Suppressor macrophage (primary cell): ENCODE measurements around the gene ALAS2.
"Not testable (repeated sequence)": the region's sequence is repeated elsewhere in the genome, so short reads cannot be mapped to it uniquely, and the experiment has no call there.

Experiments
- DNase-seq, 4 experiments: peaks; one replicate each; pipeline ENCODE4 v3.0.0-alpha.2; 2020 to 2022
- total RNA-seq, 17 experiments: gene quantifications; one replicate each; lab custom pipeline; 2026; ENCODE audit warnings: mixed read lengths in 6 of 17, inconsistent platforms in 3 of 17; lab: John Stamatoyannopoulos, UW

Gene ALAS2, protein sequence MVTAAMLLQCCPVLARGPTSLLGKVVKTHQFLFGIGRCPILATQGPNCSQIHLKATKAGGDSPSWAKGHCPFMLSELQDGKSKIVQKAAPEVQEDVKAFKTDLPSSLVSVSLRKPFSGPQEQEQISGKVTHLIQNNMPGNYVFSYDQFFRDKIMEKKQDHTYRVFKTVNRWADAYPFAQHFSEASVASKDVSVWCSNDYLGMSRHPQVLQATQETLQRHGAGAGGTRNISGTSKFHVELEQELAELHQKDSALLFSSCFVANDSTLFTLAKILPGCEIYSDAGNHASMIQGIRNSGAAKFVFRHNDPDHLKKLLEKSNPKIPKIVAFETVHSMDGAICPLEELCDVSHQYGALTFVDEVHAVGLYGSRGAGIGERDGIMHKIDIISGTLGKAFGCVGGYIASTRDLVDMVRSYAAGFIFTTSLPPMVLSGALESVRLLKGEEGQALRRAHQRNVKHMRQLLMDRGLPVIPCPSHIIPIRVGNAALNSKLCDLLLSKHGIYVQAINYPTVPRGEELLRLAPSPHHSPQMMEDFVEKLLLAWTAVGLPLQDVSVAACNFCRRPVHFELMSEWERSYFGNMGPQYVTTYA
- 0 to 7.5 (median 0) reads per million in 17 experiments for total RNA-seq

DNA sequence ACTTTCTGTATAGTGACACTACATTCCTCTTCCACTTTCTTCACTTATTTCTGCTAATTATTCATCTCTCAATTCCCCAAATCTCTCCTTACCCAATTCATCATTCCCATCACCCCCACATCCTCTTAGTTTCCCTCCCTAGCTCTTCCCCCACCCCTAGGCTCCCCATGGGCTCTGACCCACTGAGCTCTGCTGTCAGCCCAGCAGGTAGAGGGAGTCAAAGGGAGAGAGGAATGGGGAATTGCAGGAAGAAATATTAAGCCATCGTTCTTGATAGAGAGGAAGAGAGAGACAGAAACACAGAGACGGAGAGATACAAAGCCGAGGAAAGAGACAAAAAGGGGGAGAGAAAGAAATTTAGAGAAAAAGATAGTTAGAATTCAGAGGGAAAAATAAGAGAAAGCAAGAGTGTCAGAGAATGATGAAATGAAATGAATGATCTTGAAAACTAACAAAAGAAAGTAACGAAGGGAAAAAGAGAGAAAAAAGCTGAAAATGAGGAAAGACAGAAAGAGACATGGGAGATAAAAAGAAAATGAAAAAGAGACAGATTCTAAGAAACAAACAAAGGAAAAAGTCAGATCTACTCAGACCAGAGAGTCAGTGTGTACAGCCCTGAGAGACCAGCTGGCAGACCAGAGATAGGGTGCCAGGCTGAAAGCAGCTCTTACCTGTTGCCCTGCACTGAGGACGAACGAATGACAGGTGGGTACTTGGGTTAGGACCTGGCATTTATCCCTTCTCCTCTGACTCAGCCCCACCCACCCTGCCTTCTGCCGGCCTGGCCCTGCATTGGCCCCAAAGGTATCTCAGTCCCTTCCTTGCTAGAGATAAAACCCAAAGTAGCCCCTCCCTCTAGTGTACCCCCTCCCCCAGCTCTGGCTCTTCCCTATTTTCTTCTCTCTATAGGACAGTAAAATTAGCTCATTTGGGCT lies at the start of gene ALAS2:
ALAS2 (minus strand) TSS at position 707 of the 935 bp plus-strand sequence. CDS start 4,977 bp downstream, outside the sequence.
- DNase-seq = no peak

DNA sequence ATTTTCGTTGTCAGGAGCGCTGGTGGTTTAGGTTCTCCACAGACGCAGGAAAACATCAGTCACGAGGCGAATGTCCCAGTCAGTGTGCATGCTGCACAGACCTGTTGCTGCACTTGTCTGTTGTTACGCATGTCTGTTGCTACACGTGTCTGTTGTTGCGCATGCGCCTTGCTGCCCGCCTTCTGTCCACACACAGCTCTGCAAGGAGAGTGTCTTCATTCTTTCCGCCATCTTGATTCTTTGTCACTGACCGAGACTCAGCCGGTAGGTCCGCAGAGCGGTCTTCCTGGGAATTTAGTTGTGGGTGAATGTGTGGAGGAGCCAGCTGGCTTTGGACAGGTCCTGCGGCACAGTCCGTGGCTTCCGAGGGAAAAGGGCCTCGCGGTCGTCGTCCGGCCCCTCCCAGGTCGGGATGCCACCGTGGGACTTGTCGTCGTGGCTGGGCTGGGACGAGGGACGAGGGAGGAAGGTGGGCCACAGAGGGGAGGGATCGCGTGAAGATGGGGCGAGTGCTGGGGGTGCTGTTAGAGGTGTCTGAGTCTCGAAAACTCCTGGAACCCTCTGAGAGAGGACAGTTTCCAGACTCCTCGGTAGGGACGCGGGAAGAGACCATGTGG lies 44.2 kb upstream of the ALAS2 start, which contains the start of gene PAGE2B:
PAGE2B (plus strand) TSS at position 180 of the 617 bp plus-strand sequence. CDS start 1,012 bp downstream, outside the sequence.
- DNase-seq = no peak

DNA sequence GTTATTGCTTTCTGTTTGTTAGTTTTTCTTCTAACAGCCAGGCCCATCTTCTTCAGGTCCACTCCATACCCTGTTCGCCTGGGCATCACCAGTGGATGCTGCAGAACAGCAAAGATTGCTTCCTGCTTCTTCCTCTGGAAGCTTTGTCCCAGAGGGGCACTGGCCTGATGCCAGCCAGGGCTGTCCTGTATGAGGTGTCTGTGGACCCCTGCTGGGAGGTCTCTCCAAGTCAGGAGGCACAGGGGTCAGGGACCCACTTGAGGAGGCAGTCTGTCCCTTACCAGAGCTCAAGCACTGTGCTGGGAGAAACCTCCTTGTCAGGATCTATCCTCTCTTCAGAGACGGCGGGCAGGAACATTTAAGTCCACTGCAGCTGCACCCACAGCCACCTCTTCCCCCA lies 41.5 kb upstream of the ALAS2 start:
- no peak for DNase-seq

DNA sequence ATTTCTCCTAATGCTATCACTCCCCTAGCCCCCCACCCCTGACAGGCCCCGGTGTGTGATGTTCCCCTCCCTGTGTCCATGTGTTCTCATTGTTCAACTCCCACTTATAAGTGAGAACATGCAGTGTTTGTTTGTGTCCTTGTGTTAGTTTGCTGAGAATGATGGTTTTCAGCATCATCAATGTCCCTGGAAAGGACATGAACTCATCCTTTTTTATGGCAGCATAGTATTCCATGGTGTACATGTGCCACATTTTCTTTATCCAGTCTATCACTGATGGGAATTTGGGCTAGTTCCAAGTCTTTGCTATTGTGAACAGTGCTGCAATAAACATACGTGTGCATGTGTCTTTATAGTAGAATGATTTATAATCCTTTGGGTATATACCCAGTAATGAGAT lies 36.4 kb upstream of the ALAS2 start:
- not testable (repeated sequence) for DNase-seq

DNA sequence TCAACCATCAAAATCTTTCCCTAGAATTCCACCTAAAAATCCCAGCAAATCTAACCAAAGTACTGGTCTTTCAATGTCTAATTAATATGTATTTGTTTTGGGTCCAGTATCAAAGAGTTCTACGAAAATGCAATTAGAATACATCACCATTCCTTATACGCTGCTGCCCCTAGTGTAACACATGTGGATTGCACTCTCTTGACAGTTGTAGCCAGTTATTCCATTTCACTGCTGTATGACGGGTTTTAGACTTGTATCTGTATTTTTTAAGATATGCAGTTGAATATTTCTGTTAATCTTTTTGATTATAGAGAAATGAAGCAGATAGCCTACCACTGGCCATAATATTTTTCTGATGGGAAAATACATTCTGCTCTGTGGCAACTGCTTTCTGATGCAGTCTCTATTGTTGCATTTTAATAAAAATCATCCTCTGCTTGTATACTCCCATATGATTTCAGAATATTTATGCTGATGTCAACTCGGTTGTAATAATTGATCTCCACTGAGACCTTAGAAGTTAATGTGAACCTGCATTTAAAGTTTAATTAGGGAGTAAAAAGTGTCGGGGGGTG lies 27.0 kb upstream of the ALAS2 start:
- DNase-seq = peak; percentile 20 to 47 (median 36)

DNA sequence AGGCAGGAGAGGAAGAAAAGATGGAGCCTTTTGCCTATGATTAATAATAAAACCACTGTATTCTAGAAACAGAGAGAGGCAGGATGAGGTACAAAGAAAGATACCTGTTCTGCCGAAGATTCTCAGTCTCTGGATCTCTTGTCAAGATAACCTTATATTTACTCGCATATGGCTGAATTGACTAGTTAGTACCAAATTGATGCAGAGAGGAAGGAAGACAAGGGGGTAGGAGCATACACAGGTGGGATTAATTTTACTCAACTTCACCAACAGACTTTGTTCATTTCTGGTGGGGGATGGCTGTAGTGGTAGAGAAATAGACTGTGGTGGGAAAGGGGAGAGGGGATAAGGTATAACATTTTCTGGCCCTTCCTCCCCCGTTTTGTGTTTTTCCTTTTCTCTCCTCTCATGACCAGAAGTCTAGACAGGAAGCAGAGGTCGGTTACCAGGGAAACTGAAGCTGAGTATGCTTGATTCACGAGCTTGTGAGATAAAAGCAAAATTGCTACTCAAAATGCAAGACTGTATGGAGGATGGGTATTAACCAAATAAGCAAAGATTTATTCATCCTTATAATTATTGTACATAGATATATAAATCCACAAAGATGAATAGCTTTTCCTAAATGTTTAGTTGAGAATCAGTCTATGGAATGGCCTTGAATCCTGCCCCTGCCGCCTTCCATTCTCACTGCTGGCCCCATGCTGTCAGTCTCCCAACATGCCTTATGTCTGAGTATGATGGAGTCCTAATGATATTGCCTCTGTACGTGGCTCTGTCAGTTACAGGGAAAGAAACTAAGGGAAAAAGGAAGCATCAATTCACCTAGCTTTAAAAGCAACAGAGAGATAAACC lies 26.3 kb upstream of the ALAS2 start:
- peak in 3 of 4 experiments; percentile 3 to 33 (median 4) for DNase-seq

DNA sequence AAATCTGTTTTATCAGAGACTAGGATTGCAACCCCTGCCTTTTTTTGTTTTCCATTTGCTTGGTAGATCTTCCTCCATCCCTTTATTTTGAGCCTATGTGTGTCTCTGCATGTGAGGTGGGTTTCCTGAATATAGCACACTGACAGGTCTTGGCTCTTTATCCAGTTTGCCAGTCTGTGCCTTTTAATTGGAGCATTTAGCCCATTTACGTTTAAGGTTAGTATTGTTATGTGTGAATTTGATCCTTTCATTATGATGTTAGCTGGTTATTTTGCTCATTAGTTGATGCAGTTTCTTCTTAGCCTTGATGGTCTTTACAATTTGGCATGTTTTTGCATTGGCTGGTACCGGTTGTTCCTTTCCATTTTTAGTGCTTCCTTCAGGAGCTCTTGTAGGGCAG lies 19.8 kb upstream of the ALAS2 start:
- not testable (repeated sequence) for DNase-seq

DNA sequence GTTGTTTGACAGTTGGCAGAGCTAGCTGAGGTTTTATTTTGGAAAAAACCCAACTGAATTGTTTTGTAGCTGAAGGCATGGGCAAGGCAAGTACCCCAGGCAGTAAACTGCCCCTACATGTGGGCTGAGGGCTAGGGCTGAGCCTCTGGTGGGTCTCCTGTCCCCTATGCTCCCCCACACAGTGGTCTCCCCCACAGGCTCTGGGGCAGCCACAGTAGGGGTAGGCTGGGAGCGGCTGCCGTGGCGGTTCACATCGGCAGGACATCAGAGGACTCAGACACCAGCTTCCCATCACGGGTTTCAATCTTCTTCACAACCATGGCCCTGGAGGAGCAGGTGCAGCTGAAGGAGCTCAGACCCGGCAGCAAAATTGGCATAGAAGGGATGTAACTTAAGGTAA lies 10.7 kb upstream of the ALAS2 start:
- DNase-seq = no peak

DNA sequence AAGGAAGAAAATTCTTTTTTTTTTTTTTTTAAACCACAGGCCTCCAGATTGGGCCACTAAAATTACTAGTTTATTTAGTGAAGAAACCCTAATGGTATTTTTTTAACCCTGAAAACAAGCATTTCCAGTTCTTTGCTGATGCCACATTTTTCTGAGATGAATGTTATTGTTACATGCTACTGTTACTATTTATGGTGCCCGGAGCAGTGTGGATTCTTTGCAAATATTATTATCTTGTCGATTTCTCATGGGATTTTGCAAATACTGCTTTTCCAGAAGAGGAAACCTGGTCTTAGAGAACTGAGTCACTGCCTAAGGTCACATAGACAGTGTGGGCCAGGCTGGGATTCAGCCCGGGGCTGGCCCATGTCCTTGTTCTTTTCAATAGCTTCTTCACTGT lies 8.7 kb upstream of the ALAS2 start:
- DNase-seq = no peak

DNA sequence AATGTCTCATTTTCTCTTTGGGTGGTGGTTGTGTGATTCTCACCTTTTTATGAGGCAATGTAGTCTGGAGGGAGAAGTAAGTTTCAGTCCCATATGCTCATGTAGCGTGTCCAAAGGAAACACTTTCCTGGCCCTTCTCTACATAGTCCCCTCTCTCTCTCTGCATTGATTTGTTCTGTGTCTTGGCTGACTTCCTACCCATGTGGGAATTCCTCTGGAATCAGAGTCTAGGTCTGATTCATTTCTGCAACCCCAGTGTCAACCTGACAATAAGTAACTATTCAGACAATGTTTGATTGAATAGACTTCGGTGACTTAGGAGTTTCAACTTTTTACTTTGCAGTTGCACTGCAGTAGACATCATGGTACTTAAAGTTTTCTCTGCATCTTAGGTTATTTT lies 2.7 kb upstream of the ALAS2 start:
- DNase-seq = no peak

DNA sequence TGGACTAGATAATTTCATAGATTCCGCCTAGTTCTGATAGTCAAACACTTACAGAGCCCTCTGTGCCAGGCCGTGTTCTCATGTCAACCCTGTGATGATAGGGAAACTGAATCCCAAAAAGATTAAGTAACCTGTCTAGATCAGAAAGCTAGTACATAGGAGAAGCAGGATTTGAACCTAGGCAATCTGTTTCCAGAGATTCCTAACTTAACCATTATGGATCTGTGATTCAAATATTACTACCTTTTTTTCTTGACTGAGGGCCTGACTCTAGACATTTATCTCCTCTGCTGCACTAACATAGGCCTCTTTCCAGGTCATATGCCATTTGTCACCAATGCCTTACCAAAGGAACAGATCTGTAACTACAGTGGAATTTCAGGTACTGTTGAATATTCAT lies 1.5 kb downstream of the ALAS2 start:
- no peak for DNase-seq

DNA sequence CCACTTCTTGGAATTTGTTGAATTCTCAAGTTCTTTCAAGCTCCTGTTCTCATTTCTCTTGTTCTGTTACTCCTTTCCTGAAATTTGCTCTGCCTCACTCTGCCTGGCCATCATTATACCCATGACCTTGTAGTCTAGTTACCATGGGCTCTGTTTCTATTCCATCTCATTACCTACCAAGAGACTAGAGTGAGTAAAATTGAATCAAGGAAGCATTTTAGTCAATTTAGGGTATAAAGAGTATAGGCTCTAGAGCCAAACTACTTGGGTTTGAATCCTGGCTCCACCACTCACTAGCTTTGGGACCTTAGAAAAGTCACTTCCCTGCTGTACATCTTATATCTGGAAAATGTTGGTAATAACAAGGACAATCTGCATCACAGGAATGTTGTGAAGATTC lies 2.2 kb downstream of the ALAS2 start:
- DNase-seq = no peak

DNA sequence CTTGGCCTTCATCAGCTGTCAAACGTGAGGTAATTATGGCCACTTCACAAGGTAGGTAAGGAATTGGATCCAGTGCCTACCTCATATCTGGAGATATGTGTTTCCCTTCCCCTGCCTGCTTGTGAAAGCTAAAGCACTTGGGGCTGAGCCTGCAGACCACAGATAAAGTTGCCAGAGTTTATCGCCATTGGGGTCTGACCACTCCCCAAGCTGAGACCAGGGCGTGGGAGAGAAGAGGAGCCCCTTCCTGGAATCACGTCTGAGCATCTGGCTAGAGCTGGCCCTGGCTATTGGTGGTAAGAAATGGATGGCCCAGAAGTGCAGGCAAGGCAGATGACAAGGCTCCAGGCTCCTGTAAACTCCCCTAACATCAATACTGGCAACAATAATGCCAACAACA lies 2.7 kb downstream of the ALAS2 start:
- DNase-seq = no peak

DNA sequence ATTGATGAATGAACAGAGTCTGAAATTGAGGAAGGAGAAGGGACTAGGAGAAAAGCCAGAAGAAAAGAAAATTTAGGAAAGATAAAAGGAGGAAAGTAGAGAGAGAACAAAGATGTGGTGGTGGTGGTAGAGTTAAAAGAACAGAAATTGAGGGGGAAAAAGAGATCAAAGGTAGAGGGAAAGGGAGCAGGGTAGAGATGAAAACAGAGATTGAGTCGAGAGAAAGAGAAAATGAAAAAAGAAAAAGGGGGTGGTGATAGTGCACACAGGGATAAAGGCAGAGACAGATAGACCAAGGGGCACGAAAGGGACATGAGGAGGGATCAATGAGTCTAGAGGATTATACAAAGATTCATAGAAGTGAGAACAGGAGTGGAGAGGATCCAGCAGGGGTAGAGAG lies 3.9 kb downstream of the ALAS2 start:
- DNase-seq = no peak

DNA sequence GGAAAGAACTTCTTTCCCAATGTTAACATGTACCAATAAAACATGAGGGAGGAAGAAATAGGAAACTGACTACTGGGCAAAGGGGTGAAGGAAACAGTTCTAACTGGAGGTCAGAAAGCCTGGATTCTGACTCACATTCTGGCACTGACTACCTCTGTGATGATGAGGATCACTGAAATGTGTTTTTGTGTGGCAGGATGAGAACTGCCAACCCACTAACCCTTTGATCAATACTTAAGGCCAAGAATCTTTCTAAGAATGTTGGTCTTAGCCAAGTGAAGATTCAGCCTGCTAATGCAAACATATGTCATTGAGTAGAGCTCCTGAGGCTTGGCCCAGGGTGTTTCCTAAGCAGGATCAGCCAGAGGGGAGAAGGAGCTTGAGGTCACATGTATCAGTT lies 4.6 kb downstream of the ALAS2 start:
- no peak for DNase-seq

DNA sequence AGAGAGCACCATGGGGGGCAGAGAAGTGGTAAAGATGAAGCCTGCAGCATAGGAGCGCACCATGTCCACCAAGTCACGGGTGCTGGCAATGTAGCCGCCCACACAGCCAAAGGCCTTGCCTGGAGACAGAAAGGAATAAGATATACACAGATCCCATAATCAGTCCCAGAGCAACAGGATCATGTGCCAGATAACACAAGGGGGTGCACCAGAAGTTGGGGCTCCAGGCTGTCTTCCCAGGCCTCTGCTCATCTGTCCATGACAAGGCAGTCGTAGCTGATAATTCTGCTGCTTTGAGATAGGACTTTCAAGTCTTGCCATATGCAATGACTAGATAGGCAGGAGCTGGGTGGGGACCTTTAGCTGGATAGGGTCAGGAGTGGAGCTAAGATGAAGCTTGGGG lies 15.9 kb downstream of the ALAS2 start:
- no peak for DNase-seq

DNA sequence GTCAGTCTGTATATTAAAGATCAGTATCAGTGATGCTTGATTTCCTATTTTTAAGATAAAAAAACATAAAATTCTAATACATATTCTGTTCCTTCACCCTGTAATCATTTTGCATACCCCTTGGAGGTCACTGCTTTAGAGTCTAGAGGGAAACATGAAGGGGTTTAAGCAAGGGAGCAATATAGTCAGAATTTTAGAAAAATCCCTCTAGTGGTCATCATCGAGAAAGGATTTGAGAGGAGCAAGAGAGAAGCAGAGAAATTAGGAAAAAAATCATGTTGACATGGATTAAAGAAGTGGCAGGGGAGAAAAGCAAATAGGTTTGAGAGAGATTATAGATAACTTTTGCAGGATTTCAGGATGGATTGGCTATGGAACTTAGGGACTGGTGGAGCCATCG lies 19.5 kb downstream of the ALAS2 start:
- peak in 2 of 4 experiments; percentile 9 to 13 for DNase-seq

DNA sequence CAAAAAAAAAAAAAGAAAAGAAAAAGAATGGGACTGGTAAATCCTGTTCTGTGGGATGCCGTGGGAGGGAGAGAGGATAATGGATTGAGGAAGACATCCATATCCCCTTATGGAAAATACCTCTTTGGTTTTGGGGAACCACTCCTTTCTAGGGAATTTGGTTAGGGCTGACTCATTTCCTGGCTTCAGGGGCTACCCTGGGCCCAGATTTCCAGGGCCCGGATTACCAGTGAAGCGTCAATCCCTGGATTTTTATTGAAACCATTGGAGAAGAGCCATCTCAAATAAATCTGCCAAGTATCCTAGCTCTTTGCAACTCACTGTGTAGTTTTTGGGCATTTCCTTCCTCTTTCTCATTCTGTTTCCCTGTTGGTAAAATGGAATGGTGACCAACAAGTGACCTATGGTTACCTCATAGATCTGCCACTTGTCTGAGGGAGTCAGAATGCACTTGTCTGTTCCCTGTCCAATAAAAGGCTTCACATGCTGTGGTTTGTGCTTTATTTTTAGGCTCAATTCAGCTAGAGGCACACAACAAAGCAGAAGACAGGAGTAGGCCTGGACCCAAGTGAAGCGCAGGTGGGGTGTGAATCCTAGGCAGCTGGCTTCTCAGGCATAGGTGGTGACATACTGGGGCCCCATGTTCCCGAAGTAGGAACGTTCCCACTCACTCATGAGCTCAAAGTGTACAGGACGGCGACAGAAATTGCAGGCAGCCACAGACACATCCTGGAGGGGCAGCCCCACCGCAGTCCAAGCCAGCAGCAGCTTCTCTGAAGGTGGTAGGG lies 22.0 kb downstream of the ALAS2 start:
- peak; percentile 18 to 74 (median 54) for DNase-seq

DNA sequence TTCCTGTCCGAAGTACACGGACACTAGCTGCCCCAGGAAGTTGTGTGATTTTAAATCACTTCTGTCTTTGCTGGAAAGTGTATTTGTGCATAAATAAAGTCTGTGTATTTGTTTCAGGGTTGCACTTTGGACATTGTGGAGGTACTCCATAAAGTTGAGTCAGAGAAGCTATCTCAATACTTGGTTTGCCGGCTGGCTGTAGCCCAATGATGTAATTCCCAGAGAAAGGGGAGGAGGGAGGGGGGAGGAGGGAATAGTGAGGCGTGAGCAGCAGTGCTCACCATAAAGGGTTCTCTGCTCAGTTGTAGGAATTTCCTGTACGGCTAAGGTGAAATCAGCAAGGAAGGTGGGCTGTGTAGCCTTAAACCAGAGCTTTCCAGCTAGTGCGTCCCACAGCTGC lies 23.1 kb downstream of the ALAS2 start:
- no peak for DNase-seq
